Right lobe of liver (tissue), 6 donors: ENCODE measurements around the gene MTRR. TPM values are rescaled to one million over a fixed set of nuclear protein-coding genes. Genes with fewer than 3 reads are reported as not detected.

Source experiments
- ATAC-seq, 4 donors: fragments of 200-7000 bp; cut with Tn5 transposase; one replicate each; pipeline ENCODE4 v1.9.1; 2020; ENCODE audit warnings: mild to moderate bottlenecking in 4 of 4, moderate library complexity in 4 of 4
- DNase-seq, 3 donors: peaks; one replicate each; pipeline ENCODE4 v3.0.0-alpha.2; 2020
- H3K27ac ChIP-seq, 3 donors: fragments of 200-600 bp; one replicate each; pipeline ENCODE4 v1.8.0; 2022
- H3K27me3 ChIP-seq, 2 donors: fragments of 200-600 bp; one replicate each; pipeline ENCODE4 v1.8.0; 2022
- H3K36me3 ChIP-seq, 4 donors: fragments of 200-600 bp; sonication (generic) in 1 of 4; one replicate each; pipeline versions ENCODE4 v1.5.1 to v1.8.0; 2017 to 2022; ENCODE audit warnings: control low read depth in 1 of 4
- H3K4me1 ChIP-seq, 4 donors: fragments of 200-600 bp; sonication (generic) in 1 of 4; one replicate each; pipeline versions ENCODE4 v1.5.1 to v1.8.0; 2017 to 2022; ENCODE audit warnings: control low read depth in 1 of 4
- H3K4me3 ChIP-seq, 3 donors: fragments of 200-600 bp; one replicate each; pipeline ENCODE4 v1.8.0; 2022
- H3K9me3 ChIP-seq, 4 donors: fragments of 200-600 bp; sonication (generic) in 1 of 4; one replicate each; pipeline versions ENCODE4 v1.5.1 to v1.8.0; 2017 to 2022; ENCODE audit warnings: control low read depth in 1 of 4
- POLR2A ChIP-seq: fragments of 450-650 bp; IDR thresholded peaks from one replicate; pipeline ENCODE4 v1.6.1; 2017; ENCODE audit warnings: antibody characterized with exemption, mild to moderate bottlenecking
- WGBS: methylation state at CpG from one replicate; pipeline ENCODE4 v1.1.6; 2018; ENCODE audit warnings: low coverage, low lambda C conversion rate; ENCODE audit not compliant: insufficient coverage; ENCODE audit errors: missing lambda C conversion rate; 5-methylcytosine and 5-hydroxymethylcytosine counted together
- intact Hi-C, 2 donors: fragments of 100-400 bp; cut with DNase I; formaldehyde crosslinking; loops; one replicate each; pipeline versions ENCODE4 v1.11.2 to v1.14.1; 2022
- total RNA-seq, 6 experiments: library from RNA; depleted of rRNA in 2 of 6; stranded (reverse); fragments of >200 nt in 2 of 6; fragmentation: NEBNext Ultra II Directional in 3 of 6; extraction: Animal tissue kit (Norgen Biotek cat#: 25700) in 3 of 6; gene quantifications; one replicate each; pipeline versions ENCODE4 v1.1.0 to v1.2.4, GENCODE V29; 2016 to 2023
- TF ChIP-seq, protein P1 (sequence below), 4 donors: fragments of 200-600 bp in 3 of 4; fragments of 450-650 bp in 1 of 4; IDR thresholded peaks; one replicate each; pipeline versions ENCODE4 v1.5.1 to v1.8.0; 2016 to 2022; ENCODE audit warnings: antibody characterized with exemption in 4 of 4, mild to moderate bottlenecking in 2 of 4
- donor health status: DM: no; HTN: yes; CAD: no.
- donor health status: DM: no; HTN: no; CAD: no.
- donor health status: DM: no; HTN: no; CAD: no.
- donor health status: DM: no; HTN: yes; CAD: no.
- donor health status: DM: no; HTN: yes; CAD: no.

The MTRR gene
- total RNA-seq, 6 experiments from 2014 or later: 31.5 to 42.1 (median 36.7) TPM

DNA sequence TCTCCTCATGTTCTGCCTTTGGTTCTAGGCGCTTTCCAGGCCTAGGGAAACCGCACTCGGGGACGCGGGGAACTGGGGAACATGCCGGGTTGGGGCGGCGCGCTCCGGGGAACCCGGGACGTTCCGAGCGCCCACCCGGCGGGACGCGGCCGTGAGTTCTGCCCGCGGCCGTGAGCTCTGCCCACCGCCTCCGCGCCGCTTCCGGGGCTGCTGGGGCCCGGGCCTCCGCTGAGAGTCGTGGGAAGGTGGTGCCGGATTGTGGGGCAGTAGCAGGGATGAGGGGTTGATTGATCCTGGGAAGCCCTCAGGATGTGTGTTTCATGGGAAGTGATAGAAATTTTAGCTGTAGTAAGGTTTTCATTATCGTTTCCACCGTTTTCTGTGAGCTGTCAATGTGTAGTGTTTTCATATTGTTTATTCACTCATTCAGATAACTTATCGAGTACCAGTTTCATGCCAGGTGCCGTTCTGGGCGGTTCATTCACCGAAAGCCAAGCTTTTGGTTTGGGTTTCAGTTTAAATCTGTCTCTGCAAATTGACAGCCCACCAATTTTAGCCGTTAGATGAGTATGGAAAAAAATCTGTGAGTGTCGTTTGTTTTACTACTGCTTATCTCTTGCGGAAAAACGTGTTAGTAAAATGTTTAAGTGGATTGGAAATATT is 657 bp downstream of the MTRR start:
- no peak for DNase-seq
- peak; percentile 43 to 53 (median 48) for ATAC-seq
- Histone ChIP-seq H3K36me3 (peaks cover 0 to 11% (median 3%) of the 10 kb centered on the region in 4 donors), H3K4me3 (peak overlapping the region; percentile 93 to 97 (median 96)), H3K27ac (peak overlapping the region; percentile 83 to 90 (median 89)), H3K4me1 (peaks cover 0 to 25% (median 4%) of the 10 kb centered on the region in 4 donors), H3K27me3 (no peaks in the 10 kb centered on the region), H3K9me3 (no peaks in the 10 kb centered on the region)
- intact Hi-C loops: no loop called here
- TF ChIP-seq POLR2A: no peak
- TF ChIP-seq, protein P1, sequence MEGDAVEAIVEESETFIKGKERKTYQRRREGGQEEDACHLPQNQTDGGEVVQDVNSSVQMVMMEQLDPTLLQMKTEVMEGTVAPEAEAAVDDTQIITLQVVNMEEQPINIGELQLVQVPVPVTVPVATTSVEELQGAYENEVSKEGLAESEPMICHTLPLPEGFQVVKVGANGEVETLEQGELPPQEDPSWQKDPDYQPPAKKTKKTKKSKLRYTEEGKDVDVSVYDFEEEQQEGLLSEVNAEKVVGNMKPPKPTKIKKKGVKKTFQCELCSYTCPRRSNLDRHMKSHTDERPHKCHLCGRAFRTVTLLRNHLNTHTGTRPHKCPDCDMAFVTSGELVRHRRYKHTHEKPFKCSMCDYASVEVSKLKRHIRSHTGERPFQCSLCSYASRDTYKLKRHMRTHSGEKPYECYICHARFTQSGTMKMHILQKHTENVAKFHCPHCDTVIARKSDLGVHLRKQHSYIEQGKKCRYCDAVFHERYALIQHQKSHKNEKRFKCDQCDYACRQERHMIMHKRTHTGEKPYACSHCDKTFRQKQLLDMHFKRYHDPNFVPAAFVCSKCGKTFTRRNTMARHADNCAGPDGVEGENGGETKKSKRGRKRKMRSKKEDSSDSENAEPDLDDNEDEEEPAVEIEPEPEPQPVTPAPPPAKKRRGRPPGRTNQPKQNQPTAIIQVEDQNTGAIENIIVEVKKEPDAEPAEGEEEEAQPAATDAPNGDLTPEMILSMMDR (IDR thresholded peaks at IDR 0.05): no peak
- under 1% methylated on average over 25 of the region's 41 CpGs for WGBS

DNA sequence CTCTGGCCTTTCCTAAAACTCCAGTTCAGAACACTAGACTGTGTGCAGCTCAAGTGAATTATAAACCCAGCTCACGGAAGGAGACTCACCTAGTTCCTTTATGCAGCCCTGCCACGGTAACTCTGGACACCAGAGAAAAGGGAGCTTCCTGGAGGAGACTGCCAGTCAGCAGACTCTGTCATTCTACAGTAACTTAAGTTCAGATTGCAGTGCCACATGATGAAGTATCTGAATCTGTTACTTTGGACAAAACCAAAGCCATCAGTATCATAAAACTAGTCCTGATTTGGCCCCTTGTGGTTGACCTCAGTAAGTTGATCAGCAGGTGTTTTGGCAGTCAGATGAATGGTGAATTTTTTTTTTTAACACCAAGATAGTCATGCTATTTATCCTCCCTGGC is 2.7 kb downstream of the MTRR start:
- Histone ChIP-seq H3K27me3 (no peaks in the 10 kb centered on the region), H3K36me3 (peaks cover 0 to 21% (median 3%) of the 10 kb centered on the region in 4 donors), H3K4me1 (peaks cover 0 to 25% (median 4%) of the 10 kb centered on the region in 4 donors), H3K4me3 (no peak overlapping the region), H3K9me3 (no peaks in the 10 kb centered on the region), H3K27ac (no peak overlapping the region)
- intact Hi-C loops: no loop called here
- DNase-seq (no peak), ATAC-seq (no peak)
- TF ChIP-seq POLR2A: no peak
- TF ChIP-seq, protein P1 (IDR thresholded peaks at IDR 0.05): no peak
- WGBS: no CpG with 5 or more reads among the region's 2 CpGs

DNA sequence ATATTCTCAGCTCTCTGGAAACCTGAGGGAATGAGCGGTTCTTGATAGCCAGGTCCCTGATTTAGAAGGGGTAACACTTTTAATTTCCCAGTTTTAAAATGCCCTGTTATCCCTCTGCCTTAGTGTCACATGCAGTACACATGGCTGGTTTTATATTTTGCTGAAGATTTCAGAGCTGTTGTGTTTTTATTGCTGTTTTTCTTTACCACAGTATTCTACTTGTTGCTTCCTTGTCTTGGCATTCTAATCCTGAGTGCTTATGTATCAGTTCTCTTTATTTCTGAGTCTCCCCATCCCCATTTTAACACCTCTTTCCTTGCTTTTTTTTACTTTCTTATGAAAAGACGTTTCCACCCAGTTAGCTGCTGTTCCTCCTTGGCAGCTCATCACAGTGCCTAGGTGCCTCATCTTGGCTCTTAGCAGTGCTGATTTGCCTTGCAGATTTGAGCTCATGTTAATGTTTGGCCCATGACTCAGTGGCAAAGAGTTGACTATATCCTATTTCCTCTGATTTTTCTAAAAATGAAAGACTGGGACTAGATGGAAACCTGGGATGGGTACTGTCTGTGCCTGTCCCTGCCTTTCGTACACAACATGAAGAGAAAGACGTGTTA is 3.7 kb downstream of the MTRR start:
- Histone ChIP-seq H3K4me3 (no peak overlapping the region), H3K9me3 (no peaks in the 10 kb centered on the region), H3K27me3 (no peaks in the 10 kb centered on the region), H3K36me3 (peaks cover 0 to 23% (median 3%) of the 10 kb centered on the region in 4 donors), H3K4me1 (peaks cover 0 to 31% (median 9%) of the 10 kb centered on the region in 4 donors), H3K27ac (no peak overlapping the region)
- ATAC-seq (no peak), DNase-seq (no peak)
- TF ChIP-seq, protein P1 (IDR thresholded peaks at IDR 0.05): no peak
- TF ChIP-seq POLR2A: no peak
- 73% methylated on average over 4 of the region's 4 CpGs for WGBS
- intact Hi-C loops: no loop called here

DNA sequence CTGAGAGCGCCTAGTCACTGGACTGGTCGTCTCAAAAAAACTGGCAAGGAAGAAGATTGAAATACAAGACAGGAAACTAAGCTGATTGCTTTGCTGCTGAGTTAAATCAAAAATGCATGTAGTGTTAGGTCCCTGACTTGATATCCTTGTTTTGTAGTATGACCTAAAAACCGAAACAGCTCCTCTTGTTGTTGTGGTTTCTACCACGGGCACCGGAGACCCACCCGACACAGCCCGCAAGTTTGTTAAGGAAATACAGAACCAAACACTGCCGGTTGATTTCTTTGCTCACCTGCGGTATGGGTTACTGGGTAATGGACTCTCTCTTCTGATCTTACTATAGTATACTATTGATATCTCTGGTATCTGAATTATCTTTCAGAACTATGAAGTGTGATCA is 4.3 kb downstream of the MTRR start:
- WGBS: 61% methylated on average over 9 of the region's 9 CpGs
- TF ChIP-seq, protein P1 (IDR thresholded peaks at IDR 0.05): no peak
- TF ChIP-seq POLR2A: no peak
- H3K4me3 ChIP-seq: no peak overlapping the region
- no peaks in the 10 kb centered on the region for H3K9me3 ChIP-seq
- H3K36me3 ChIP-seq: peaks cover 0 to 23% (median 3%) of the 10 kb centered on the region in 4 donors
- DNase-seq: no peak
- no peak overlapping the region for H3K27ac ChIP-seq
- no peak for ATAC-seq
- intact Hi-C loops: no loop called here
- H3K27me3 ChIP-seq: no peaks in the 10 kb centered on the region
- H3K4me1 ChIP-seq: peaks cover 0 to 32% (median 11%) of the 10 kb centered on the region in 4 donors
